HEK293T (cell line): Measurements from ENCODE around the gene RPL26.

Source experiments
- CTCF ChIA-PET: fragments of 350-600 bp; formaldehyde crosslinking; extraction: SDS; loops from one replicate; lab custom pipeline; 2021; ENCODE audit warnings: antibody characterized with exemption, inconsistent platforms; lab: Yijun Ruan, JAX
- POLR2A ChIA-PET: fragments of 350-600 bp; formaldehyde crosslinking; extraction: SDS; loops from one replicate; lab custom pipeline; 2020; ENCODE audit warnings: antibody characterized with exemption, inconsistent platforms; lab: Yijun Ruan, JAX
- DNase-seq: peaks from one replicate; pipeline ENCODE4 v3.0.0; 2012; ENCODE audit warnings: mixed read lengths; ENCODE audit errors: extremely low spot score
- ARNT ChIP-seq: fragments of 450-650 bp; IDR thresholded peaks from 2 replicates; pipeline ENCODE4 v1.6.1; 2017; ENCODE audit warnings: mild to moderate bottlenecking
- BHLHE40 ChIP-seq: fragments of 450-650 bp; IDR thresholded peaks from 2 replicates; pipeline ENCODE4 v1.6.1; 2016; ENCODE audit warnings: mild to moderate bottlenecking, moderate library complexity, borderline replicate concordance
- CTBP1 ChIP-seq: fragments of 450-650 bp; IDR thresholded peaks from 2 replicates; pipeline ENCODE4 v1.6.1; 2016; ENCODE audit warnings: borderline replicate concordance
- ELF4 ChIP-seq: fragments of 450-650 bp; IDR thresholded peaks from 2 replicates; pipeline ENCODE4 v1.6.1; 2017; ENCODE audit warnings: antibody characterized with exemption
- FOXA1 ChIP-seq: fragments of 450-650 bp; IDR thresholded peaks from 2 replicates; pipeline ENCODE4 v1.6.1; 2016; ENCODE audit warnings: mild to moderate bottlenecking
- FOXK2 ChIP-seq: fragments of 450-650 bp; IDR thresholded peaks from 2 replicates; pipeline ENCODE4 v1.6.1; 2016; ENCODE audit warnings: mild to moderate bottlenecking
- FOXM1 ChIP-seq: fragments of 450-650 bp; IDR thresholded peaks from 2 replicates; pipeline ENCODE4 v1.6.1; 2017; ENCODE audit warnings: mild to moderate bottlenecking, borderline replicate concordance
- HDGF ChIP-seq: fragments of 450-650 bp; IDR thresholded peaks from 2 replicates; pipeline ENCODE4 v1.6.1; 2017; ENCODE audit warnings: antibody characterized with exemption, borderline replicate concordance
- L3MBTL2 ChIP-seq: fragments of 450-650 bp; conservative IDR thresholded peaks from 2 replicates; pipeline ENCODE4 v1.6.1; 2016; ENCODE audit warnings: mild to moderate bottlenecking
- LEF1 ChIP-seq: fragments of 450-650 bp; IDR thresholded peaks from 2 replicates; pipeline ENCODE4 v1.6.1; 2017; ENCODE audit warnings: mild to moderate bottlenecking, borderline replicate concordance
- NFRKB ChIP-seq: fragments of 450-650 bp; IDR thresholded peaks from 2 replicates; pipeline ENCODE4 v1.6.1; 2016; ENCODE audit warnings: mild to moderate bottlenecking, moderate library complexity
- PKNOX1 ChIP-seq: fragments of 450-650 bp; IDR thresholded peaks from 2 replicates; pipeline ENCODE4 v1.6.1; 2016
- SP1 ChIP-seq: fragments of 450-650 bp; IDR thresholded peaks from 2 replicates; pipeline ENCODE4 v1.6.1; 2017
- SUZ12 ChIP-seq: fragments of 450-650 bp; IDR thresholded peaks from 2 replicates; pipeline ENCODE4 v1.6.1; 2016; ENCODE audit warnings: mild to moderate bottlenecking
- TARDBP ChIP-seq: fragments of 450-650 bp; IDR thresholded peaks from 2 replicates; pipeline ENCODE4 v1.6.1; 2016
- ZNF384 ChIP-seq: fragments of 450-650 bp; IDR thresholded peaks from 2 replicates; pipeline ENCODE4 v1.6.1; 2016

The RPL26 gene

GRCh38 chr17:8412089-8412488, 29.1 kb upstream of the RPL26 start:
- CTCF ChIA-PET, result interaction anchor here (0.7 kb wide), 1 partner anchor 394 kb away, joined by 3 read pairs; no protein-coding TSS in a partner anchor
- TF ChIP-seq ARNT (no peak), CTBP1 (no peak), NFRKB (no peak), PKNOX1 (no peak), SUZ12 (no peak), FOXK2 (no peak), LEF1 (no peak), BHLHE40 (no peak), FOXA1 (no peak), FOXM1 (no peak), HDGF (no peak), ELF4 (no peak), SP1 (no peak), ZNF384 (no peak), L3MBTL2 (no peak), TARDBP (no peak)
- POLR2A ChIA-PET, result no interaction called here
- DNase-seq, result no peak

- TF ChIP-seq FOXA1 (no peak), TARDBP (no peak)
- ChIA-PET POLR2A (interaction anchor here (1.2 kb wide), 1 partner anchor 25 kb away, joined by 10 read pairs; the partner anchor contains the start of gene NDEL1), CTCF (interaction anchor here (1.1 to 1.2 kb wide), 4 partner anchors 27 to 375 kb away, joined by 3 to 10 read pairs (median 4); no protein-coding TSS in a partner anchor)
- DNase-seq, result no peak
Measured at GRCh38 chr17:8410883-8411238, 27.9 kb upstream of the RPL26 start.

- no peak for TF ChIP-seq ELF4
- TF ChIP-seq SUZ12, result no peak
- TF ChIP-seq TARDBP, result no peak
- TF ChIP-seq FOXA1, result no peak
- TF ChIP-seq PKNOX1, result no peak
- TF ChIP-seq SP1, result no peak
- peak; percentile 83 for DNase-seq
- CTCF ChIA-PET, result interaction anchor here (0.6 to 1.2 kb wide), 13 partner anchors 10 to 423 kb away, joined by 3 to 10 read pairs (median 4); no protein-coding TSS in a partner anchor
- POLR2A ChIA-PET, result interaction anchor here (1.2 kb wide), 1 partner anchor 25 kb away, joined by 10 read pairs; the partner anchor contains the start of gene NDEL1
Measured at GRCh38 chr17:8409966-8410882, 27.2 kb upstream of the RPL26 start.

- POLR2A ChIA-PET, result interaction anchor here (1.1 kb wide), 1 partner anchor 27 kb away, joined by 3 read pairs; the partner anchor contains the start of gene NDEL1
- TF ChIP-seq FOXA1, result no peak
- CTCF ChIA-PET, result no interaction called here
- DNase-seq, result no peak
Measured at GRCh38 chr17:8408371-8408770, 25.4 kb upstream of the RPL26 start.

- no peak for DNase-seq
- POLR2A ChIA-PET, result interaction anchor here (1.2 kb wide), 1 partner anchor 29 kb away, joined by 4 read pairs; the partner anchor contains the start of gene NDEL1
- no peak for TF ChIP-seq NFRKB
- TF ChIP-seq LEF1, result no peak
- TF ChIP-seq L3MBTL2, result no peak
- no peak for TF ChIP-seq FOXM1
- TF ChIP-seq PKNOX1, result no peak
- TF ChIP-seq SUZ12, result no peak
- TF ChIP-seq FOXA1, result no peak
- TF ChIP-seq HDGF, result no peak
- CTCF ChIA-PET, result interaction anchor here (0.6 kb wide), 2 partner anchors 19 to 96 kb away, joined by 3 to 4 read pairs; no protein-coding TSS in a partner anchor
Measured at GRCh38 chr17:8406174-8406573, 23.2 kb upstream of the RPL26 start.

- ChIA-PET CTCF (no interaction called here), POLR2A (interaction anchor here (1.2 kb wide), 2 partner anchors 22 to 30 kb away, joined by 3 to 4 read pairs; partner anchors contain the start of genes NDEL1 and RPL26)
- TF ChIP-seq TARDBP (no peak), ARNT (no peak), FOXA1 (no peak), ELF4 (no peak), HDGF (no peak), NFRKB (no peak), SUZ12 (no peak), LEF1 (no peak), PKNOX1 (no peak)
- DNase-seq, result no peak
Measured at GRCh38 chr17:8405499-8406016, 22.6 kb upstream of the RPL26 start.
